ENCODE results near the gene STIMATE.

DNA sequence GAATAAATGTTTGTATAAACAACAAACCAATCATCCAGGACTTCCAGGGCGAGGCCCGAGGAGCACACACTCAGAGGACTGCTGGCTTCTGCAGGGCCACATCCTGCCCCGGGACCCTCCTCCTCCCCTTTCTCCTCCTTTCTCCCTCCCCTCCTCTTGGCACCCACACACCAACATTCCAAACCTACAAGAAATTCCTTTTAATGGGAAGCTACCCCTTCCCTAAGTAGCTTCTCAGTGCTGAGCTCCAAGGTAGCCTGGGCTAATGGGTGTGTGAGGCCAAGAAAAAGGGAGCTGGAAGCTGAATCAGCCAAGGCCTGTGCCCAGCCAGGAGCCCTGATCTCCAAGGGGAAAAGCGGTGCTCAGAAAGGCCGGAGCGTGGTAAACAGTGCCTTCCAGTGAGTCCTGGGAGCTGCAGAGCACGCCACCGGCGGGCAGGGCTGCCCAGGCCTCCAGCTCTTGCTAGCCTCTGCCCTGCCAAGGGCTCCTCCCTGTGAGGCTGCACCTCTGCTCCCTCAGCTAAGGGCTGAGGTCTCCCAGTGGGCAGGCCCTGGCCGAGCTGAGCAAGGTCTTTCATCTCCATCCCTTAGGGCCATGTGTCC lies 98.9 kb downstream of the STIMATE start:
- no peak for TF ChIP-seq CEBPB (IDR thresholded peaks at IDR 0.05; ENCODE audit: borderline replicate concordance in 1 of 2, low read depth in 2 of 2, low read length in 2 of 2)
- no peak for TF ChIP-seq FOS (IDR thresholded peaks at IDR 0.05; ENCODE audit: borderline replicate concordance, extremely low read depth, insufficient read length)
- TF ChIP-seq CREM (IDR thresholded peaks at IDR 0.05; ENCODE audit: low read depth) = no peak
- no peak for TF ChIP-seq ASH2L (IDR thresholded peaks at IDR 0.05; ENCODE audit: borderline replicate concordance, low read depth)
- no peak for TF ChIP-seq NFYB (IDR thresholded peaks at IDR 0.05; ENCODE audit: insufficient read depth, low read depth, low read length)
- no peak for TF ChIP-seq EP300 (IDR thresholded peaks at IDR 0.05; ENCODE audit: borderline replicate concordance in 1 of 2, control insufficient read depth in 1 of 2, low read depth in 2 of 2, low read length in 2 of 2)
- TF ChIP-seq, protein P1, sequence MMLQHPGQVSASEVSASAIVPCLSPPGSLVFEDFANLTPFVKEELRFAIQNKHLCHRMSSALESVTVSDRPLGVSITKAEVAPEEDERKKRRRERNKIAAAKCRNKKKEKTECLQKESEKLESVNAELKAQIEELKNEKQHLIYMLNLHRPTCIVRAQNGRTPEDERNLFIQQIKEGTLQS (IDR thresholded peaks at IDR 0.05; ENCODE audit: borderline replicate concordance, extremely low read depth, low read depth, low read length) = no peak
- no peak for TF ChIP-seq EZH2 (IDR thresholded peaks at IDR 0.05; ENCODE audit: borderline replicate concordance, control insufficient read depth, low read depth, low read length)
- no peak for TF ChIP-seq MAX (IDR thresholded peaks at IDR 0.05; ENCODE audit: low read depth, low read length)

Data from GM12878 (cell line).